Rectal smooth muscle tissue (tissue), 1 donor: ENCODE measurements around the gene PLCB1.
A peak's percentile ranks its signal among the peaks of the same experiment; 100 is the strongest.

Experiments
- H3K27ac ChIP-seq: one replicate; pipeline ENCODE4 v1.7.0; 2013; ENCODE audit warnings: low read depth, low read length, inconsistent platforms
- H3K27me3 ChIP-seq: one replicate; pipeline ENCODE4 v1.7.0; 2013; ENCODE audit warnings: low read length; ENCODE audit not compliant: control insufficient read depth, insufficient read depth
- H3K36me3 ChIP-seq: one replicate; pipeline ENCODE4 v1.7.0; 2013; ENCODE audit warnings: low read length; ENCODE audit not compliant: control insufficient read depth, insufficient read depth
- H3K4me1 ChIP-seq: one replicate; pipeline ENCODE4 v1.7.0; 2013; ENCODE audit warnings: low read length; ENCODE audit not compliant: control insufficient read depth, insufficient read depth
- H3K4me3 ChIP-seq: one replicate; pipeline ENCODE4 v1.7.0; 2013; ENCODE audit warnings: low read length
- H3K9ac ChIP-seq: one replicate; pipeline ENCODE4 v1.7.0; 2013; ENCODE audit warnings: low read length

PLCB1 gene

GRCh38 chr20:8210749-8211148 is 78.7 kb downstream of the PLCB1 start:
- Histone ChIP-seq H3K27ac (no peak overlapping the region), H3K9ac (no peak overlapping the region), H3K27me3 (no peaks in the 10 kb centered on the region), H3K4me3 (no peak overlapping the region), H3K4me1 (no peaks in the 10 kb centered on the region), H3K36me3 (no peaks in the 10 kb centered on the region)

GRCh38 chr20:8212286-8212685 is 80.2 kb downstream of the PLCB1 start:
- no peak overlapping the region for H3K27ac ChIP-seq
- no peaks in the 10 kb centered on the region for H3K36me3 ChIP-seq
- H3K4me1 ChIP-seq = peaks cover 3% of the 10 kb centered on the region
- H3K27me3 ChIP-seq = no peaks in the 10 kb centered on the region
- H3K4me3 ChIP-seq = no peak overlapping the region
- no peak overlapping the region for H3K9ac ChIP-seq

DNA sequence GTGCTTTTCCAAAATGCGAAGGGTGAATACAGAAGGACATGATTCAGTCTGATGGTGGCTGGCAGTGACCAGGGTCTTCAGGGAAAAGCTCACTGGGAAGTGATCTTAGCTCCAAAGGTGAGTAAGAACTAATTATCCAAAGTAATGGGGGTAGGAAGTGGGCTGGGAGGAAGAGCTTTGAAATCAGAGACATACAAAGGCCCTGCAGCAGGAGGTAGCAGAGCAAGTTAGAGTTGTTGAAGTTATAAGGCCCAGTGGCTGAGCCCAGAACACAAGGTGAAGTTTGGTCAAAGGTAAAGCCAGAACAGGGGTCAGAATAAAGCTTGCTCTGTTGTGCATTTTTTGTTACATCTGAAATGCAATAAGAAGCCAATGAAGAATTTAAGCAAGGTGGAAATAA is 81.2 kb downstream of the PLCB1 start:
- H3K27ac ChIP-seq = no peak overlapping the region
- H3K27me3 ChIP-seq = no peaks in the 10 kb centered on the region
- H3K4me3 ChIP-seq = no peak overlapping the region
- H3K4me1 ChIP-seq = peaks cover 3% of the 10 kb centered on the region
- H3K9ac ChIP-seq = no peak overlapping the region
- no peaks in the 10 kb centered on the region for H3K36me3 ChIP-seq

DNA sequence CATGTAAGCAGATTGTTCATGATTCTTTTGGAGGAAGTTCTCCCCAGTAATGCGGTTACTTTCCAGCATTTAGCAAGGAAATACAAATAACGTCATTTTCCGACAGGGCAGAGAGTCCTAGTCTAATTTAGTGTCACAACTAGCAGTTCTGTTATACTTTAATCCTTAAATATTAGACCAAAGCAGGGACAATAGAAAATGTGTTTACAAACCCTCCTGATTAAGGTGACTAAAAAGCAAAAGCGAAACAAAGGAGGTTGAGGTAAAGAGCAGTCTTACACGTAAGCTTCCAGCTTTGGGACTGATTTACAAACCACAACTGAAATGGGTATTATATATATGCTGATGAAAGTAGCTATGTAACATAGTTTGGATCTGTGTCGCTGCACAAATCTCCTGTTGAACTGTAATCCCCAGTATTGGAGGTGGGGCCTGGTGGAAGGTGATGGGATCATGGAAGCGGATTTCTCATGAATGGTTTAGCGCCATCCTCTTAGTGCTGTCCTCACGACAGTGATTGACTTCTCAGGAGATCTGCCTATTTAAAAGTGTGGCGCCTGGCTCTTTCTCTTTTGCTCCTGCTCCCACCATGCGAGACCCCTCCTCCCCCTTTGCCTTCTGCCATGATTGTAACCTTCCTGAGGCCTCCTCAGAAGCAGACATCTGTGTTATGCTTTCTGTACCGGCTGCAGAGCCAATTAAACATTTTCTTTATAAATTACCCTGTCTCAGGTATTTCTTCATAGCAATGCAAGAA is 81.9 kb downstream of the PLCB1 start:
- H3K4me3 ChIP-seq = no peak overlapping the region
- no peak overlapping the region for H3K27ac ChIP-seq

DNA sequence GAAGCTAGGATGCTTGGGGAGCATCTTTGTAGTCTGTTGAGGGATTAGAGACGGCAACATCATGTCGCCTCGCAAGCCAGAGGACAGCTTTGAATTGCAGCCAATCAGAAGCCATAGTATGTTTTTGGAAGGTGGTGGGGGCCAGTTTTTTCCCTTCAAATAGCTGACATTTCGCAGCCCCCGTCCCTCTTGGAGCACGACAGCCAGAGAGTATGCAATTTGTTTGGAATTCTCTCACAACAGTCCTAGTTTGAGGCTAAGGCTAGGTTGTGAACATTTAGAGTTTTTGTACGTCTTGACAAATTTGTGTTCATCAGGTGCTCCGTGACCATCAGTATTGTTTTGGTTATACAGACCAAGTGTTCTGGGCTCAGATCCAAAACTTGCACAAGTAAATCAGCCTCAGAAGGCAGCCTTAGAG is 83.3 kb downstream of the PLCB1 start:
- Histone ChIP-seq H3K4me1 (peaks cover 3% of the 10 kb centered on the region), H3K9ac (no peak overlapping the region), H3K27me3 (no peaks in the 10 kb centered on the region), H3K4me3 (no peak overlapping the region), H3K36me3 (no peaks in the 10 kb centered on the region), H3K27ac (peak overlapping the region; percentile 62)

More for the DNA sequence above, 81.9 kb downstream of the PLCB1 start:
- Histone ChIP-seq H3K9ac (no peak overlapping the region), H3K27me3 (no peaks in the 10 kb centered on the region), H3K4me1 (peaks cover 3% of the 10 kb centered on the region), H3K36me3 (no peaks in the 10 kb centered on the region)

- Histone ChIP-seq H3K27ac (no peak overlapping the region), H3K36me3 (no peaks in the 10 kb centered on the region), H3K4me1 (peaks cover 5% of the 10 kb centered on the region), H3K9ac (no peak overlapping the region), H3K4me3 (no peak overlapping the region), H3K27me3 (no peaks in the 10 kb centered on the region)
These were observed 84.5 kb downstream of the PLCB1 start for GRCh38 chr20:8216375-8217200.

- Histone ChIP-seq H3K27me3 (no peaks in the 10 kb centered on the region), H3K36me3 (no peaks in the 10 kb centered on the region), H3K4me3 (no peak overlapping the region), H3K9ac (no peak overlapping the region), H3K27ac (no peak overlapping the region), H3K4me1 (peaks cover 10% of the 10 kb centered on the region)
These were observed 86.8 kb downstream of the PLCB1 start for GRCh38 chr20:8218861-8219260.

DNA sequence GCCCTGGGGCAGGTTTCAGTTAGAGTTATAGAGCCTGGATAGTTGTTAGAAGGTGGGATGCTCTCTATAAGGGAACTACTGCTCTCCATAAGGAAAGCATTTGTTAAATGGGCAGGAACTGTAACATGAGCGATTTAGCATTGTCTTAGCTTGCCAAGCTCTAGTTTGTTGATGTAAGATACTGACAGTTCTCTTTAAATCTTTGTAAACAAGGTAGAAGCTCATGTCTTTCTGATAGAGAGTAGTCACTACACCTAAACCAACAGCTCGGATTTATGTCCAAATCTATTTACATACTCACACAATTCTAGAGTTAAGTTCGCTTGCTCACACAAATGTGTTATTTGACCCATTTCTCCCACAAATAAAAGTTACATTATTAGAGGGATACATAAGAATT is 87.3 kb downstream of the PLCB1 start:
- Histone ChIP-seq H3K4me1 (peaks cover 10% of the 10 kb centered on the region), H3K9ac (no peak overlapping the region), H3K36me3 (no peaks in the 10 kb centered on the region), H3K4me3 (no peak overlapping the region), H3K27ac (no peak overlapping the region), H3K27me3 (no peaks in the 10 kb centered on the region)

DNA sequence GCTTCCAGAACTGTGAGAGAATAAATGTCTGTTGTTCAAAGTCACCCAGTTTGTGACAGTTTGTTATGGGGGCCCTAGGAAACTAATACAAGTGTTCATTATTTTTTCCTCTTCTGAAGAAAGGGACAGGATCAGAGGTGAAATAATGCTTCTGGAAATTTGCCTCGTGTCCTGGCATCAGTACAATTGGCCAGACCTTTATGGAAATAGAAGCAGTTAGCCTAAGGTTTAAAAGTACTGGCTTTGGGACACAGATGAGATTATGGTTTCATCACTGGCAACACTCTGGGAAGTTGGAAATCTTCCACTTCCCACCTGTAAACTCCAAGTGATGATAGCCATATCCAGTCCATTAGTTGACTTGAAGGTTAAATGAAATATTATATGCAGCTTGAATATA is 88.7 kb downstream of the PLCB1 start:
- H3K4me3 ChIP-seq = no peak overlapping the region
- no peak overlapping the region for H3K9ac ChIP-seq
- peaks cover 12% of the 10 kb centered on the region for H3K4me1 ChIP-seq
- no peaks in the 10 kb centered on the region for H3K36me3 ChIP-seq
- no peaks in the 10 kb centered on the region for H3K27me3 ChIP-seq
- peak overlapping the region; percentile 7 for H3K27ac ChIP-seq

DNA sequence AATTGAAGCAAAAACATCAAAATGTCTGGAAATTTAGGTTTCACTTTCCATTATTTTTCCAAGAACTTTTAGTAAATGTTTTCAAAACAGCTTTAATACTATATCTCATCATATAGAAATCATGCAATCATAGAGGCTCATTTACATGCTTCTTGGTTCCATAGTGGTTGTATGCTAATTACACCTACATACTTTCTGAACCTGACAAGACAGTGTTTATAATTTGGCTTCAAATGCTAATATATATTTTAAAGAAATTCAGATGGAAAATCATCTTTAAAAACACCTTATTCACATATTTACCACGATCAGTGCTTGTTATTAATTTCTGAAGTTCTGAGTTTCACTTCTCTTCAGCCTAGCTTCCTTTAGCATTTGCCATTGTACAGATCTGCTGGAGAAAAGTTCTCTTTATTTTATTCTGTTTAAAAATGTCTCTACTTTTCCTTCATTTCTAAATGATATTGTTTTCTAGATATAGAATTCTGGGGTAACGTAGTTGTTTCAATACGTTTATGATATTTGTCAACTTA is 89.9 kb downstream of the PLCB1 start:
- no peak overlapping the region for H3K4me3 ChIP-seq
- no peak overlapping the region for H3K9ac ChIP-seq
- peak overlapping the region; percentile 91 for H3K27ac ChIP-seq
- no peaks in the 10 kb centered on the region for H3K27me3 ChIP-seq
- H3K4me1 ChIP-seq = peaks cover 10% of the 10 kb centered on the region
- no peaks in the 10 kb centered on the region for H3K36me3 ChIP-seq

DNA sequence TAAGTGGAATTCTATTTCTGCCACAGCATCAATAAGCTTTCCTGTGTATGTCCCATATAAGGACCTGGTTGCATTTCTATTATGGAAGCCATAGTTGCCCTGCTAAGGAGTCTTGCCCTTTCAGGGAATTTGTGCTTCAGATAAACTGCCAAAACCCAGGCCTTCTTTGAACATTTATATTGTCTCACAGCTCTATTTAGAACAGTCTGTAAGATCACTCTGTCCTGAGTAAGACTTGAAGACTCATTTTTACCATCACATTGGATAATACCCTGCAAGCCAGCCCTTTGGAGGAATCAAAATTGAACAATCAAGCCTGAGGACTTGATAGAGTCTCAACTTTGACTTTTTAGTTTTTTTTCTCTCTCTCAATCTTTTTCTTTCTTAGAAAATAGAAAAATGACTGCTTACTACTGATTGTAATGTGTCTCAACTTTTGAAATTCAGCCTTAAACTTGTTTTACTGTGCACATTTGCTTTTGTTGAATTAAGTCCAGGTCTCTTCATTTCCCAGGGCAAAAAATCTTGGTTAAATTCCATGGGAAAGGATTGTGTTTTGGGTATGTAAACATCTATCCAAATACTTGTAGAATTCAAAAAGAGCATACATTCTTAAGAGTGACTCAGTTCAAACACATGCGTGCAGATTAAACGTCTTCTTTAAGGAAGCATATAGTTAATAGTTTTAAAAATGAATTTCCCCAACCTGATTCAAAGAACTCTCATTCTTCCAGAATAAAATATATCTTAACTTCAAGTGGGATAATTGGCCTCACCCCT is 91.2 kb downstream of the PLCB1 start:
- no peaks in the 10 kb centered on the region for H3K27me3 ChIP-seq
- H3K4me1 ChIP-seq = peaks cover 10% of the 10 kb centered on the region
- H3K27ac ChIP-seq = peak overlapping the region; percentile 91
- no peaks in the 10 kb centered on the region for H3K36me3 ChIP-seq
- H3K4me3 ChIP-seq = no peak overlapping the region
- no peak overlapping the region for H3K9ac ChIP-seq

- peaks cover 10% of the 10 kb centered on the region for H3K4me1 ChIP-seq
- H3K9ac ChIP-seq = no peak overlapping the region
- no peaks in the 10 kb centered on the region for H3K36me3 ChIP-seq
- H3K27ac ChIP-seq = no peak overlapping the region
- no peaks in the 10 kb centered on the region for H3K27me3 ChIP-seq
- no peak overlapping the region for H3K4me3 ChIP-seq
These were observed 93.6 kb downstream of the PLCB1 start for GRCh38 chr20:8225658-8226057.
